Fibroblast of villous mesenchyme (primary cell): ENCODE measurements around the gene GLRB. TPM values are rescaled to one million over a fixed set of nuclear protein-coding genes. Genes with fewer than 3 reads are reported as not detected.
"Not testable (repeated sequence)": the region's sequence is repeated elsewhere in the genome, so short reads cannot be mapped to it uniquely, and the experiment has no call there.

Experiments used
- DNase-seq: peaks from one replicate; pipeline ENCODE4 v3.0.0-alpha.2; 2010; ENCODE audit warnings: low read depth
- H3K4me3 ChIP-seq: 2 replicates; pipeline ENCODE4 v1.5.1; 2011; ENCODE audit warnings: low read depth, mild to moderate bottlenecking, low read length
- CTCF ChIP-seq: IDR thresholded peaks from 2 replicates; pipeline ENCODE4 v1.5.1; 2012; ENCODE audit warnings: low read depth, mild to moderate bottlenecking, low read length; ENCODE audit not compliant: insufficient read depth
- total RNA-seq: library from RNA; depleted of rRNA; stranded (reverse); fragments of >200 nt; gene quantifications from 2 replicates; pipeline ENCODE4 v1.2.3, GENCODE V29; 2012

The GLRB gene
- total RNA-seq, 1 donor = 16.4 TPM

- no peak overlapping the region for H3K4me3 ChIP-seq
- no peak for TF ChIP-seq CTCF
- DNase-seq = no peak
These were observed 90.1 kb downstream of the GLRB start for GRCh38 chr4:157165935-157166610.

- TF ChIP-seq CTCF = no peak
- DNase-seq = no peak
- no peak overlapping the region for H3K4me3 ChIP-seq
These were observed 94.4 kb downstream of the GLRB start for GRCh38 chr4:157170321-157170720.

GRCh38 chr4:157172011-157172410 lies 96.1 kb downstream of the GLRB start:
- no peak overlapping the region for H3K4me3 ChIP-seq
- peak; percentile 34 for TF ChIP-seq CTCF
- DNase-seq = peak; percentile 16

GRCh38 chr4:157180268-157180667 lies 104.3 kb downstream of the GLRB start:
- DNase-seq = not testable (repeated sequence)

GRCh38 chr4:157184300-157184699 lies 108.3 kb downstream of the GLRB start:
- no peak overlapping the region for H3K4me3 ChIP-seq
- no peak for DNase-seq
- no peak for TF ChIP-seq CTCF

More at GRCh38 chr4:157180268-157180667, 104.3 kb downstream of the GLRB start:
- H3K4me3 ChIP-seq = not testable (repeated sequence)

- H3K4me3 ChIP-seq = no peak overlapping the region
- peak; percentile 24 for DNase-seq
- no peak for TF ChIP-seq CTCF
These were observed 109.4 kb downstream of the GLRB start for GRCh38 chr4:157185363-157185762.

GRCh38 chr4:157195374-157195773 lies 119.4 kb downstream of the GLRB start:
- no peak overlapping the region for H3K4me3 ChIP-seq
- DNase-seq = no peak
- TF ChIP-seq CTCF = no peak
